GM10266 (cell line): Measurements from ENCODE around the gene SDR42E2.
"Not testable (repeated sequence)": the region's sequence is repeated elsewhere in the genome, so short reads cannot be mapped to it uniquely, and the experiment has no call there.

Experiments
- DNase-seq: peaks from one replicate; pipeline ENCODE4 v3.0.0; 2012; ENCODE audit errors: extremely low spot score
- TF ChIP-seq, protein P1 (sequence below): IDR thresholded peaks from 2 replicates; pipeline ENCODE4 v1.5.1; 2012; ENCODE audit warnings: mild to moderate bottlenecking, low read depth; ENCODE audit not compliant: control insufficient read depth, insufficient read depth; ENCODE audit errors: missing control alignments

Gene SDR42E2

DNA sequence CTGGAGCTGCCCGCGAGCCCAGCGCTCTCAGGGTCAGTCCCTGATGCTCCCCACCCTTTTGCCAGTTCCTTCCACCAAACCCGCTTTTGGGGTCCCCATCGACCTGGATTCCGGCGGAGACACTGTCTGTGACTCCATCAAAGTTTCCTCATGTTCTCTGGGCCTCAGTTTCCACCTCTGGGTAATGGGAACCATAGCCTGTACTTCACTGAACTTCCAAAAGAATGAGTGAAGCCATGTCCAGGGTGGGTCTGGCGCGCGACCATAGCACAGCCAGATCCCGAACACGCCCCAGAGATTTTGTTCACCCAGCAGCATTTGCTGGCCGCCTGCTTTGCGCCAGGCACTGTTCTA is 327 bp downstream of the SDR42E2 start:
- TF ChIP-seq, protein P1, sequence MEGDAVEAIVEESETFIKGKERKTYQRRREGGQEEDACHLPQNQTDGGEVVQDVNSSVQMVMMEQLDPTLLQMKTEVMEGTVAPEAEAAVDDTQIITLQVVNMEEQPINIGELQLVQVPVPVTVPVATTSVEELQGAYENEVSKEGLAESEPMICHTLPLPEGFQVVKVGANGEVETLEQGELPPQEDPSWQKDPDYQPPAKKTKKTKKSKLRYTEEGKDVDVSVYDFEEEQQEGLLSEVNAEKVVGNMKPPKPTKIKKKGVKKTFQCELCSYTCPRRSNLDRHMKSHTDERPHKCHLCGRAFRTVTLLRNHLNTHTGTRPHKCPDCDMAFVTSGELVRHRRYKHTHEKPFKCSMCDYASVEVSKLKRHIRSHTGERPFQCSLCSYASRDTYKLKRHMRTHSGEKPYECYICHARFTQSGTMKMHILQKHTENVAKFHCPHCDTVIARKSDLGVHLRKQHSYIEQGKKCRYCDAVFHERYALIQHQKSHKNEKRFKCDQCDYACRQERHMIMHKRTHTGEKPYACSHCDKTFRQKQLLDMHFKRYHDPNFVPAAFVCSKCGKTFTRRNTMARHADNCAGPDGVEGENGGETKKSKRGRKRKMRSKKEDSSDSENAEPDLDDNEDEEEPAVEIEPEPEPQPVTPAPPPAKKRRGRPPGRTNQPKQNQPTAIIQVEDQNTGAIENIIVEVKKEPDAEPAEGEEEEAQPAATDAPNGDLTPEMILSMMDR = no peak
- DNase-seq = no peak

DNA sequence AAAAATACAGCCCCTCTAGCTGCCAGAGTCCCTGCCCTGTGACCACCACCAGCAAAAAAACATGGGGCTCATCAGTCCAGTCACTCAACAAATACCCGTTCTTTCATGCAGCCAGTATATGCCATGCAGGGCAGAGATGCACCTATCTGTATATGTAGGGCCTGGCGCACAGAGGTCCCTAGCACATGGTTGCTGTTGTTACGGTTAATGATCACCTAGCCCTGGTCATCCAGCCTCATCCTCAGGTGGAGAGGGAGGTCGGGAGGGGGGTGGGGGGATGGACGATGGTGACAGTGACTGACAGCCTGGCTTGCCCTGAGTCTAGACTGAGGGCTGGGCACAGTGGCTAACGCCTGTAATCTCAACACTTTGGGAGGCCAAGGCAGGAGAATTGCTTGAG is 1.5 kb downstream of the SDR42E2 start:
- no peak for DNase-seq
- TF ChIP-seq, protein P1 = no peak

DNA sequence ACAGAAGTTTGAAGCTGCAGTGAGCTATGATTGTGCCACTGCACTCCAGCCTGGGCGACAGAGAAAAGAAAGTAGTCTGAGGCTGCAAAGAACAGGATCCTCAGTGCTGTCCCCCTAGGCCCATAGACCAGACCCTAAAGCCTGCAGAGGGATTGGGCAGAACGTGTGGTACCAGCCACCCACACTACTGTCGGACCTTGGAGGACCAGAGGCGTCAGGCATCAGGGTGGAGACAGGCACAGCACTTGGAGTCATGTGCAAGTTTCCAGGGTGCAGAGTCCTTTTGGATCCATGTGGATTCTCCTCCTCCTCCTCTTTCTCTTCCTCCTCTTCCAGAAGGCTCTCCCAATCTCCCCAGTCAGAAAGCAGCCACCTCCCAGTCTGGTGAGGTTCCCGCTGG is 2.2 kb downstream of the SDR42E2 start:
- no peak for DNase-seq
- TF ChIP-seq, protein P1 = no peak

DNA sequence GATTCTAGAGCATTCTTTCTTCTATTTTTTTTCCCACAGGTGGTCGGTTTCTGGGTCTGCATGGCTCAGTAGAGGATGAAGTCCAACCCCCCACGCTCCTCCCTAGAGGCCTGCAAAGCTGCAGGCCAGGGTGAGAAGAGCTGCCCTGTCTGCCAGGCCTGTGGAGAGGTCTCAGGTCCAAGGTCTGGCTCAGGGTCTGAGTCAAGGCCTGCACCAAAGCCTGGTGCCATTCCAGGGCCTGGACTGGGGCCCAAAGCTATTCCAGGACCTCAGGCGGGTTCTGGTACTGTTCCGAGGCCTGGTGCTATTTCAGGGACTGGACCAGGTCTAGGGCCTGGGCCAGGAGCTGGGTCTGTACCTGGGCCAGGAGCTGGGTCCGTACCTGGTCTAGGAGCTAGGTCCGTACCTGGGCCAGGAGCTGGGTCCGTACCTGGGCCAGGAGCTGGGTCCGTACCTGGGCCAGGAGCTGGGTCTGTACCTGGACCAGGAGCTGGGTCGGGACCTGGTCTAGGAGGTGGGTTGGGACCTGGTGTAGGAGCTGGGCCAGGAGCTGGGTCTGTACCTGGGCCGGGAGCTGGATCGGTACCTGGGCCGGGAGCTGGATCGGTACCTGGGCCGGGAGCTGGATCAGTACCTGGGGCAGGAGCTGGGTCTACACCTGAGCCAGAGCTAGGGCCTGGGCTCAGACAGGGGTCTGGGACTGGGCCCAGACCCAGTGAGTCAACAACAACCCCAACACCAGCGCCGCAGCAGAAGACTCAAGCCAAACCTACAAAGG is 3.4 kb downstream of the SDR42E2 start:
- DNase-seq = no peak

DNA sequence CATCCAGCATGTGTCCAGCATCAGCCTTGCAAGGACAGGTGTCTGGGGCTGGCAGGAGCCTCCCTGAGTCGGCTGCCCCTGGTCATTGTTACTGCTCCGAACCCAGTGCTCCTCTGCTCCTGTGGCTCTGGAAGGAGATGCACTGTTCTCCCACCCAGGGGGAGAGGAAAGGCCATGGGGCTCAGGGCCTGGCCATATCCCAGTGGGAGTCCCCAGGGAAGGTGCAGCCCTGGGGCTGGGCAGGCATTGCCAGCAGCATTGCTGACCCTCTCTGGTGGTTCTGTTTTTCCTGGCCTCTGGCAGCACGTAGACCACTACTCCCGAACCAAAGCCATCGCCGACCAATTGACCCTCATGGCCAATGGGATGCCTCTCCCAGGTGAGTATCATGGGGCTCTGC is 9.6 kb downstream of the SDR42E2 start:
- TF ChIP-seq, protein P1 = no peak
- no peak for DNase-seq

More for the DNA sequence above, 3.4 kb downstream of the SDR42E2 start:
- TF ChIP-seq, protein P1 = no peak

DNA sequence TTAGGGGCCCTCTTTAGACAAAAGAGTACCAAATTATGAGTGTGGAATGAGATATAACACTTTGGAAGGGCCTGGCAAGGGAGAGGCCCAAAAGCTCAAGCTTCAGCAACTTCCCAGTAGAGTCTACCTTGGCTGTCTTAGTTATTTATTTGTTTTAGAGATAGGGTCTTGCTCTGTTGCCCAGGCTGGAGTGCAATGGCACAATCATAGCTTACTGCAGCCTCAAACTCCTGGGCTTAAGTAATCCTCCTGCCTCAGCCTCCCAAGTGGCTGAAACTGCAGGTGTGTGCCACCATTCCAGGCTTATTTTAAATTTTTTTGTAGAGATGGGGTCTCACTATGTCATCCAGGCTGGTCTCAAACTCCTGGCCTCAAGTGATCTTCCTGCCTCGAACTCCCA is 10.3 kb downstream of the SDR42E2 start:
- DNase-seq = not testable (repeated sequence)

DNA sequence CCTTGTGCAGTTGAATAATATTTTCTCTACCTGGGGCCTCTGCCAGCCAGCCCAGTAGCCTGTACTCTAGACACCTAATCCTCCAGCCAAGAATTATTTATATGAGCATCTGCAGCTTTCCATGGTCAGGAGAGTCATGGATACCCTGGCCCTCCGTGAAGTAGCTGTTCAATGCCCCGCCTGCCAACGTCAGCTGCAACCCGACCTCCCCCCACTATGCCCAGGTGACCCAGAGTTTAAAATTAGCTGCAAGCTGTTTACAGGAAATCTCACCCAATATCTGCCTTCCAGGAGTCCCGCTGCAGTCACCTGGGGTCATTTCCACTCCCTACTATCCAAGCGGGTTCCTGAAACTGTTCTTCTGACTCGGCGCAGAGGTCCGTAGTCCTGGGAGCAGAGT is 12.3 kb downstream of the SDR42E2 start:
- TF ChIP-seq, protein P1 = no peak
- DNase-seq = no peak
